Ascending aorta (tissue), 2 donors: ENCODE data around the gene PSG5. TPM values are rescaled to one million over a fixed set of nuclear protein-coding genes. Genes with fewer than 3 reads are reported as not detected.
"Not testable (repeated sequence)": the region's sequence is repeated elsewhere in the genome, so short reads cannot be mapped to it uniquely, and the experiment has no call there.

ENCODE experiments used
- DNase-seq, 2 donors: peaks; one replicate each; pipeline ENCODE4 v3.0.0-alpha.2; 2019; ENCODE audit warnings: low spot score in 2 of 2
- H3K27ac ChIP-seq, 2 donors: fragments of 200-600 bp; sonication (generic); one replicate each; pipeline ENCODE4 v1.5.1; 2016 to 2017; ENCODE audit warnings: mild to moderate bottlenecking in 1 of 2
- H3K27me3 ChIP-seq: fragments of 200-600 bp; sonication (generic); one replicate; pipeline ENCODE4 v1.5.1; 2017
- H3K36me3 ChIP-seq, 2 donors: fragments of 200-600 bp; sonication (generic); one replicate each; pipeline ENCODE4 v1.5.1; 2016
- H3K4me1 ChIP-seq, 2 donors: fragments of 200-600 bp; sonication (generic); one replicate each; pipeline ENCODE4 v1.5.1; 2016 to 2017; ENCODE audit warnings: mild to moderate bottlenecking in 1 of 2
- H3K4me3 ChIP-seq, 2 donors: fragments of 200-600 bp; sonication (generic); one replicate each; pipeline ENCODE4 v1.5.1; 2016 to 2017; ENCODE audit warnings: mild to moderate bottlenecking in 1 of 2
- H3K9me3 ChIP-seq, 2 donors: fragments of 200-600 bp; sonication (generic); one replicate each; pipeline ENCODE4 v1.5.1; 2016
- CTCF ChIP-seq, 3 experiments: fragments of 200-600 bp in 2 of 3; fragments of 450-650 bp in 1 of 3; sonication (generic) in 2 of 3; IDR thresholded peaks; one replicate each; pipeline ENCODE4 v1.5.1; 2016 to 2019; ENCODE audit warnings: antibody characterized with exemption in 3 of 3, mild to moderate bottlenecking in 1 of 3, moderate library complexity in 1 of 3
- intact Hi-C: fragments of 100-400 bp; cut with DNase I; formaldehyde crosslinking; loops from one replicate; pipeline ENCODE4 v1.15.1; 2023
- total RNA-seq: library from RNA; depleted of rRNA; stranded (reverse); fragments of >200 nt; gene quantifications from one replicate; pipeline ENCODE4 v1.1.0, GENCODE V29; 2016

Gene PSG5
- total RNA-seq, 1 donor from 2014 or later: not detected

GRCh38 chr19:43132696-43133095 is 53.6 kb downstream of the PSG5 start:
- Histone ChIP-seq H3K9me3 (no peaks in the 10 kb centered on the region), H3K27ac (no peak overlapping the region), H3K4me1 (no peaks in the 10 kb centered on the region), H3K4me3 (no peak overlapping the region), H3K27me3 (no peaks in the 10 kb centered on the region), H3K36me3 (no peaks in the 10 kb centered on the region)
- DNase-seq: no peak
- intact Hi-C loops: no loop called here
- TF ChIP-seq CTCF (IDR thresholded peaks at IDR 0.05): no peak

GRCh38 chr19:43131281-43131842 is 55.0 kb downstream of the PSG5 start:
- H3K9me3 ChIP-seq, H3K4me3 ChIP-seq, intact Hi-C loops, H3K27ac ChIP-seq, H3K36me3 ChIP-seq, H3K4me1 ChIP-seq, H3K27me3 ChIP-seq, DNase-seq: not testable (repeated sequence)

- not testable (repeated sequence) for H3K4me1 ChIP-seq
Measured at GRCh38 chr19:43129197-43129596, 57.1 kb downstream of the PSG5 start.

GRCh38 chr19:43127336-43127735 is 59.0 kb downstream of the PSG5 start:
- H3K4me3 ChIP-seq, H3K27me3 ChIP-seq, H3K36me3 ChIP-seq, H3K9me3 ChIP-seq, DNase-seq, H3K4me1 ChIP-seq, H3K27ac ChIP-seq, intact Hi-C loops: not testable (repeated sequence)

More at GRCh38 chr19:43129197-43129596, 57.1 kb downstream of the PSG5 start:
- H3K4me3 ChIP-seq, DNase-seq, H3K27me3 ChIP-seq, intact Hi-C loops, H3K27ac ChIP-seq, H3K36me3 ChIP-seq, H3K9me3 ChIP-seq: not testable (repeated sequence)

GRCh38 chr19:43126720-43127119 is 59.6 kb downstream of the PSG5 start:
- Histone ChIP-seq H3K4me1 (no peaks in the 10 kb centered on the region), H3K4me3 (no peak overlapping the region), H3K9me3 (no peaks in the 10 kb centered on the region), H3K27ac (no peak overlapping the region), H3K27me3 (no peaks in the 10 kb centered on the region), H3K36me3 (no peaks in the 10 kb centered on the region)
- TF ChIP-seq CTCF (IDR thresholded peaks at IDR 0.05): no peak
- intact Hi-C loops: no loop called here
- DNase-seq: no peak

- no peaks in the 10 kb centered on the region for H3K9me3 ChIP-seq
- no peak for TF ChIP-seq CTCF (IDR thresholded peaks at IDR 0.05)
- intact Hi-C loops: no loop called here
- no peak overlapping the region for H3K4me3 ChIP-seq
- no peaks in the 10 kb centered on the region for H3K27me3 ChIP-seq
- H3K36me3 ChIP-seq: no peaks in the 10 kb centered on the region
- no peak for DNase-seq
- H3K4me1 ChIP-seq: no peaks in the 10 kb centered on the region
- no peak overlapping the region for H3K27ac ChIP-seq
Measured at GRCh38 chr19:43124360-43124759, 62.0 kb downstream of the PSG5 start.

- intact Hi-C loops, H3K4me1 ChIP-seq, H3K9me3 ChIP-seq, H3K27me3 ChIP-seq, H3K27ac ChIP-seq, H3K36me3 ChIP-seq, DNase-seq, H3K4me3 ChIP-seq: not testable (repeated sequence)
Measured at GRCh38 chr19:43120433-43121026, 65.8 kb downstream of the PSG5 start.

- H3K36me3 ChIP-seq, intact Hi-C loops, H3K4me1 ChIP-seq, H3K4me3 ChIP-seq, DNase-seq, H3K27me3 ChIP-seq, H3K27ac ChIP-seq, H3K9me3 ChIP-seq: not testable (repeated sequence)
Measured at GRCh38 chr19:43119526-43119925, 66.8 kb downstream of the PSG5 start.

Other genes with a start within 250 kb of the PSG5 start
- gene PSG7, start 249.3 kb downstream of the PSG5 start, total RNA-seq: not detected
- gene PSG11, start 160.1 kb downstream of the PSG5 start, total RNA-seq: not detected
- not detected for gene PSG2, start 103.8 kb downstream of the PSG5 start, total RNA-seq
- not detected for gene PSG4, start 19.1 kb upstream of the PSG5 start, total RNA-seq
- gene PSG9, start 83.0 kb upstream of the PSG5 start, total RNA-seq: not detected
- not detected for gene CD177, start 167.2 kb upstream of the PSG5 start, total RNA-seq
- gene TEX101, start 228.4 kb upstream of the PSG5 start, total RNA-seq: not detected